HepG2 (cell line): ENCODE data around the gene BMPR2.

Experiments used
- EZH2 ChIP-seq: conservative IDR thresholded peaks from 2 replicates; pipeline ENCODE4 v1.6.1; 2012; ENCODE audit warnings: mild to moderate bottlenecking, low read depth, low read length, moderate library complexity
- FOSL1 ChIP-seq: sonication (generic); formaldehyde crosslinking; IDR thresholded peaks from 2 replicates; pipeline ENCODE4 v1.9.0; 2021; ENCODE audit warnings: missing genetic modification reagents, borderline replicate concordance
- FOXJ3 ChIP-seq: sonication (generic); formaldehyde crosslinking; IDR thresholded peaks from 2 replicates; pipeline ENCODE4 v1.4.0; 2020; ENCODE audit warnings: missing genetic modification reagents, mild to moderate bottlenecking, borderline replicate concordance
- GTF2F1 ChIP-seq: fragments of 150-350 bp; IDR thresholded peaks from 2 replicates; pipeline ENCODE4 v1.6.1; 2014; ENCODE audit warnings: low read length
- RAD21 ChIP-seq: fragments of 450-650 bp; formaldehyde crosslinking; IDR thresholded peaks from 2 replicates; pipeline ENCODE4 v1.5.0; 2020; ENCODE audit warnings: mild to moderate bottlenecking
- SMARCE1 ChIP-seq: fragments of 450-650 bp; IDR thresholded peaks from 2 replicates; pipeline ENCODE4 v1.6.1; 2017; ENCODE audit warnings: borderline replicate concordance
- SP2 ChIP-seq: sonication (generic); formaldehyde crosslinking; IDR thresholded peaks from 2 replicates; pipeline ENCODE4 v1.5.1; 2020; ENCODE audit warnings: mild to moderate bottlenecking, missing genetic modification reagents
- ZBTB1 ChIP-seq: sonication (generic); formaldehyde crosslinking; IDR thresholded peaks from 2 replicates; pipeline ENCODE4 v1.4.0; 2020; ENCODE audit warnings: missing genetic modification reagents, borderline replicate concordance
- TF ChIP-seq, protein P1 (sequence below): sonication (generic); formaldehyde crosslinking; IDR thresholded peaks from 2 replicates; pipeline ENCODE4 v1.8.0; 2022; ENCODE audit warnings: mild to moderate bottlenecking, missing genetic modification reagents, moderate library complexity
- TF ChIP-seq, protein P2 (sequence below): sonication (generic); formaldehyde crosslinking; IDR thresholded peaks from 2 replicates; pipeline ENCODE4 v1.5.0; 2020; ENCODE audit warnings: mild to moderate bottlenecking, missing genetic modification reagents, moderate library complexity

DNA sequence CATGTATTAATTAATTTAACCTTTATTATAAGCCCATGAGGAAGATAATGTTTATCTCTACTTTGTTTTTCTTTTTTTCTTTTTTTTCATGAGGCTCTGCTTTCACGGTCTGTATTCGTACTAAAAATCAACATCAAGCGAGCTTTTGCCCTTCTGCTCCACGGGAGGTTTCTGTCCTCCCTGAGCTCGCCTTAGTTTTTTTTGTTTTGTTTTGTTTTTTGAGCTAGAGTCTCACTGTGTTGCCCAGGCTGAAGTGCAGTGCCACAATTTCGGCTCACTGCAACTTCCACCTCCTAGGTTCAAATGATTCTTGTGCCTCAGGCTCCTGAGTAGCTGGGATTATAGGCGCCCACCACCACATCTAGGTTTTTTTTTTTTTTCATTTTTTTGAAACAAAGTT lies 29.9 kb upstream of the BMPR2 start:
- TF ChIP-seq EZH2 (no peak), FOSL1 (CRISPR knock-in tag) (no peak), SMARCE1 (no peak), SP2 (CRISPR knock-in tag) (no peak), GTF2F1 (no peak), RAD21 (CRISPR knock-in tag) (no peak), ZBTB1 (CRISPR knock-in tag) (no peak), FOXJ3 (no peak)
- TF ChIP-seq, protein P1, sequence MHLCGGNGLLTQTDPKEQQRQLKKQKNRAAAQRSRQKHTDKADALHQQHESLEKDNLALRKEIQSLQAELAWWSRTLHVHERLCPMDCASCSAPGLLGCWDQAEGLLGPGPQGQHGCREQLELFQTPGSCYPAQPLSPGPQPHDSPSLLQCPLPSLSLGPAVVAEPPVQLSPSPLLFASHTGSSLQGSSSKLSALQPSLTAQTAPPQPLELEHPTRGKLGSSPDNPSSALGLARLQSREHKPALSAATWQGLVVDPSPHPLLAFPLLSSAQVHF = no peak
- TF ChIP-seq, protein P2, sequence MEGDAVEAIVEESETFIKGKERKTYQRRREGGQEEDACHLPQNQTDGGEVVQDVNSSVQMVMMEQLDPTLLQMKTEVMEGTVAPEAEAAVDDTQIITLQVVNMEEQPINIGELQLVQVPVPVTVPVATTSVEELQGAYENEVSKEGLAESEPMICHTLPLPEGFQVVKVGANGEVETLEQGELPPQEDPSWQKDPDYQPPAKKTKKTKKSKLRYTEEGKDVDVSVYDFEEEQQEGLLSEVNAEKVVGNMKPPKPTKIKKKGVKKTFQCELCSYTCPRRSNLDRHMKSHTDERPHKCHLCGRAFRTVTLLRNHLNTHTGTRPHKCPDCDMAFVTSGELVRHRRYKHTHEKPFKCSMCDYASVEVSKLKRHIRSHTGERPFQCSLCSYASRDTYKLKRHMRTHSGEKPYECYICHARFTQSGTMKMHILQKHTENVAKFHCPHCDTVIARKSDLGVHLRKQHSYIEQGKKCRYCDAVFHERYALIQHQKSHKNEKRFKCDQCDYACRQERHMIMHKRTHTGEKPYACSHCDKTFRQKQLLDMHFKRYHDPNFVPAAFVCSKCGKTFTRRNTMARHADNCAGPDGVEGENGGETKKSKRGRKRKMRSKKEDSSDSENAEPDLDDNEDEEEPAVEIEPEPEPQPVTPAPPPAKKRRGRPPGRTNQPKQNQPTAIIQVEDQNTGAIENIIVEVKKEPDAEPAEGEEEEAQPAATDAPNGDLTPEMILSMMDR = no peak
